NCI-H146 (cell line): Measurements from ENCODE around the gene CFAP157.

Experiments
- DNase-seq: peaks from one replicate; lab custom pipeline; 2025; lab: John Stamatoyannopoulos, UW

Gene CFAP157

DNA sequence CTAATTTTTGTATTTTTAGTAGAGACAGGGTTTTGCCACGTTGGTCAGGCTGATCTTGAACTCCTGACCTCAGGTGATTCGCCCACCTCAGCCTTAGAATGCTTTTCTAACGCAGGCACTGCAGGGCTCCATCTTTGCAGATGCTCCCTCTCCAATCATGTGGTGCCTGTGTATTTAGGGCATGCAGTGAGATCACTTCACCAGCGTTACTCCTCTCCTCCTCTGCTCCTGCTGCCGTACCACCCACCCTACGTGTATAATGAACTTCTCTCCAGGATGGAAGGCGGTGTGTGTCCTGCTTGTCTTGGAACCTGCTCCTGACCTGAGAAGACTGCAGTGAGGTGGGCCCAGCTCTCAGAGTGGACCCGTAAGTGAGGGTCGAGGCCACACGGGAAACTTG, 13.6 kb upstream of the CFAP157 start:
- DNase-seq, result no peak

DNA sequence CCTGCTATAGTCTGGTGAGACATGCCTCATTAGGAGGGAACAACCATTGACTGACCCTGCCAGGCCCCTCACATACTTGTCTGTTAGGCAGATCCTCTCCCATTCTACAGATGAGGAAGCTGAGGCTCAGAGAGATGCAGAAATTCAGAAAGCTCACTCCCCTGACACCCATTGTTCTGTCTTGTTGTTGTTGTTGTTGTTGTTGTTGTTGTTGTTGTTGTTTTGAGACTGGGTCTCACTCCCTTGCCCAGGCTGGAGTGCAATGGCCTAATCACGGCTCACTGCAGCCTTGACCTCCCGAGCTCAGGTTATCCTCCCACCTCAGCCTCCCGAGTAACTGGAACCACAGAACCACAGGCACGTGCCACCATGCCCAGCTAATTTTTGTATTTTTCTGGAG, 13.1 kb upstream of the CFAP157 start:
- DNase-seq, result no peak

DNA sequence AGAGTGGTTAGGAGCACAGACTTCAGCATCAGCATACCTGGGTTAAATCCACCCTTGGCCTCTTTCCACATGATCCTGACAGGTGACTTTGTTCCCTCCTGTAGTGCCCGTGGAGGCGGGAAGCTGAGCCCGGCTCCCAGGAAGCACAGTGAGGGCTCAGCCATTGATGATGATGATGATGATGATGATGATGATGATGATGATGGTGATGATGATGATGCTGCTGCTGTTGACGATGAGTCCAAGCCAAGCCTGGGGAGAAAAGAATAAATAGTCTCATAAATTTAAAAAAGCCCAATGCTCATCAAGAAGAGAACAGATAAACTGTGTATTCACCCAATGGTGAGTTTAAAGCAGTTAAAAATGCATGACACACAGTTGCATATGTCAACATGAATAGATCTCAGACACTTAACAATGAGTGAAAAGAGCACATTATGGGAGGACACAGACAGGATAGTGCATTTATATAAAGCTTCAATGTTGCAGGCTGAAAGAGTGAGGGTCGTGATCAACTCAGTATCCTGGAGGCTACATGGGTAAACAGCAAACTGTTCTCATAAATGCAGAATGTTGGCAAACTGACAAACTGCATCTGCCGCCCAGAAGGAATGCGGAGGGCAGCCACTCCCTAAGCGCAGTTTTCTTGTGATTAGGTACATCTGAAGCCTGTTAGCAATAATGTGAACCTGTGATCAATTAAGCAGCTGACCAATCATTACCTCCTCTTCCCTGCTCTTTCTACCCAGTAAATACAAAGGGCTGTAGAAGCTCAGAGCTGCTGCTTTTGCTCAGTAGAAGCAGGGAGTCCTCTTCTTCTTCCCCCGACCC, 11.7 kb upstream of the CFAP157 start:
- no peak for DNase-seq

DNA sequence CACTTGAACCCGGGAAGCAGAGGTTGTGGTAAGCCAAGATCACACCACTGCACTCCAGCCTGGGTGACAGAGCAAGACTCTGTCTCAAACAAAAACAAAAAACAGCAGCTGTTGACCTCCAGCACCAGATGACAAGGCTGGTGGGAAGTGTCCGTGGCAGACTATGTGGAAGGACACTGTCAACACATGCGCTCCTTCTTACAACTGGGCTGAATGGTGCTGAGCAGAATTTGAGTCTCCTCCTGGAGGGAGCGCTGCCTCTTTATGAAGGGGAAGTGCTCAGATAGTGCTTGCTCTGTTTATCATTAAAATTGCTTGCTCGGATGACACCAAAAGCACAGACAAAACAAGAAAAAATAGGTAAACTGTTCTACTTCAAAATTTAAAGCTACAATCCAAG, 9.2 kb upstream of the CFAP157 start:
- DNase-seq, result no peak

DNA sequence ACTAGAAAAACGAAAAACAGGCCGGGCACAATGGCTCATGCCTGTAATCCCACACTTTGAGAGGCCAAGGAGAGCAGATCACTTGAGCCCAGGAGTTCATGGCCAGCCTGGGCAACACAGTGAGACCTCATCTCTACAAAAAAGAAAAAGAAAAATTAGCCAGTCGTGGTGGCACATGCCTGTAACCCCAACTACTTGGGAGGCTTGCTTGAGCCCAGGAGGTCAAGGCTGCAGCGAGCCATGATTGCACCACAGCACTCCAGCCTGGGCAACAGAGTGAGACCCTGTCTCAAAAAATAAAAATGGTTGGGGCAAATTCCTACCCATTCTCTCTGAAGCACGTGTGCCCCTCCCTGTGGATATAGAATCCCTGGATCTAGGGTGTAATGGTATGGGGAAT, 8.4 kb upstream of the CFAP157 start:
- no peak for DNase-seq

DNA sequence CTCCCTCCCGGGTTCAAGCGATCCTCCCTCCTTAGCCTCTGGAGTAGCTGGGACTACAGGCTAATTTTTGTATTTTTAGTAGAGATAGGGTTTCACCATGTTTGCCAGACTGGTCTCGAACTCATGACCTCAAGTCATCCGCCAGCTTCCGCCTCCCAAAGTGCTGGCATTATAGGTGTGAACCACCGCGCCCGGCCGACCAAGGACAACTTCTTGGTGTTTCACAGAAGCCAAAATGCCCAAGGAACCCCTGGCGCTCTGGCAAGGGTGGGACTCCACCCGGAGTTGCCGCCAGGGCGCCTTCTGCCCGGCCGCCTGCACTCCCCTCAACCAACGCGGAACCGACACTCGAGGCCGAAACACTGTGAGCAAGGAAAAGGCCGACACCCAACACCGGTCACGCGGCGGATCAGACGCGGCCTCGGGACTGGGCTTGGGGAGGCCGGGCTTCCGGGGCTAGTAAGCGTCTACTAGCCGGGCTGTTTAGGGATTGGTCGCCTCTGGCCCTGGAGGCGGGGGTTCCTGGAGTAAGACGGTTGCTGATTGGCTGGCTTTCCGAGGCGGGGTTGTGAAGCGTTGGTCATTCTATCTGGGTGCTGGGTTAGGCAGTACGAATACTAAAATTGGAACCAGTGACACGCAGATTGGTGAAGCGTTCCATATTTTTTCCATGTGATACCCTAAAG, 7.7 kb upstream of the CFAP157 start:
- DNase-seq, result no peak

DNA sequence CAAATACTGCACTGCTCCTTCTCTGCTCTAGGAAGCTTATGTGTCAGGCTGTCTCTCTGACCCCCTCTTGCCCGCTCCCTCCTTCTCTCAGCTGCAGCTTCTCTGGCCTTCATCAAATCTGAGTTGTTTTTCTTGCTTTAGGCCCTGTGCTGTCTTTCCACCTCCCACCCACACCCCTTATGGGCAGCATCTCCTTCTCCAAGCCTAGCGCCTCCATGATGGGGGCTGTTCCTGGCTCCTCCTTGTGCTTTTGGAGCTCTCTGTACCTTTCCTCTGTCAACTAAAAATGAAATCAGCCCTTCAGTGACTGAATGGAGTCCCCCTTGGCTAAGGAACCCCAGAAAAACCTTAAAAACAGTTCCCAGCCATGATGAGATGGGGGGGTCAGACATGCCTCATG, 6.6 kb upstream of the CFAP157 start:
- DNase-seq, result no peak

DNA sequence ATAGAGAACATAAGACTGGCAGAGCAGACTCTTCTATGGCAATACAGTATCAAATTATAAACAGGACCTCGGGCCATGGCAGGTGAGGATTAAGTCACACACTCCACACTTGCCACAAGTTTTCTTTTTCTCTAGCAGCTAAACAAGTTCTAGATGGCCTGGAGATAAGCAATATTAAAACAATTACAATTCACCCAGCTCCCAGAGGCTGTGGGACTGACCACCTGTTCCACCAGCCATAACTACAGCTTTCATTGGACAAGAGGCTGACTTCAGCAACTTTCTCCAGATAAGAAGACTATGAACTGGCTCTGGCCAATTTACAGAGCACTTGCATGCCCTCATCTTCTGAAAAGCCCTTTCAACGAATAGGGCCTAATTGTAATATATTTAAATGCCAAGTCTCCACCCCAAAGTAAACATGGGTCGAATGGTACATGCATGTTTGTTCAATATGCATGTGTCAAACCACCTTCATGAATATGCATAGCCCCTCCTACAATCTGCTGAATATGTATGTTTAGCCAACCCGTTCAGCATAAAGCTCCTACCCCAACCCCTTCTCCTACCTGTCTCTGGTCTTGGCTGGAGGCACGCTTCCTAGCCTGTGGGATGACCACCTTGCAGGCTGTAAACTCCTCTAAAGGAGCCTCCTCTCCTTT, 6.1 kb upstream of the CFAP157 start:
- no peak for DNase-seq

DNA sequence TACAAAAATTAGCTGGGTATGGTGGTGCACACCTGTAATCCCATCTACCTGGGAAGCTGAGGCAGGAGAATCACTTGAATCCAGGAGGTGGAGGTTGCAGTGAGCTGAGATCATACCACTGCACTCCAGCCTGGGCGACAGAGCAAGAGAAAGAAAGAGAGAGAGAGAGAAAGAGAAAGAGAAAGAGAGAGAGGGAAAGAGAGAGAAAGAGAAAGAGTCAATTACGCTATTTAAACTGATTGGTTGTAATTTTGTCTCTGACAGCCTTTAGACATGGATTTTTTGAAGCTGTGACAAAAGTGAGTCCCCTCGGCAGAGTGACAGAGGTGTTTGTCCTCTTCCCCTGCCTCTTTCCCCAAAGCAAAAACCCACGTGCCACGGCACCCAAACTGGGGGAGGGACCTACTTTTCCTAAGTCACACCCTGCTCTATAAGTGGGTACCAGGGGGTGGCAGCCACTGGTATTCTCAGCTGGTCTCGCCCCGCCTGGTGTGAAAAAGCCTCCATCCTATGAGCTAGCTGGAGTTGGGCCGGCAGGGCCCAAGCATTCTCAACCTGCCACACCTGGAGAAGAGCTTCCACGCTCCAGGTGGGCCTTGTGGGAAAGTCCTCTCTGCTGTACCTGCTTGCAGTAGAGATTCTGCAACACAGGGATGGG, 3.4 kb upstream of the CFAP157 start:
- DNase-seq, result no peak

DNA sequence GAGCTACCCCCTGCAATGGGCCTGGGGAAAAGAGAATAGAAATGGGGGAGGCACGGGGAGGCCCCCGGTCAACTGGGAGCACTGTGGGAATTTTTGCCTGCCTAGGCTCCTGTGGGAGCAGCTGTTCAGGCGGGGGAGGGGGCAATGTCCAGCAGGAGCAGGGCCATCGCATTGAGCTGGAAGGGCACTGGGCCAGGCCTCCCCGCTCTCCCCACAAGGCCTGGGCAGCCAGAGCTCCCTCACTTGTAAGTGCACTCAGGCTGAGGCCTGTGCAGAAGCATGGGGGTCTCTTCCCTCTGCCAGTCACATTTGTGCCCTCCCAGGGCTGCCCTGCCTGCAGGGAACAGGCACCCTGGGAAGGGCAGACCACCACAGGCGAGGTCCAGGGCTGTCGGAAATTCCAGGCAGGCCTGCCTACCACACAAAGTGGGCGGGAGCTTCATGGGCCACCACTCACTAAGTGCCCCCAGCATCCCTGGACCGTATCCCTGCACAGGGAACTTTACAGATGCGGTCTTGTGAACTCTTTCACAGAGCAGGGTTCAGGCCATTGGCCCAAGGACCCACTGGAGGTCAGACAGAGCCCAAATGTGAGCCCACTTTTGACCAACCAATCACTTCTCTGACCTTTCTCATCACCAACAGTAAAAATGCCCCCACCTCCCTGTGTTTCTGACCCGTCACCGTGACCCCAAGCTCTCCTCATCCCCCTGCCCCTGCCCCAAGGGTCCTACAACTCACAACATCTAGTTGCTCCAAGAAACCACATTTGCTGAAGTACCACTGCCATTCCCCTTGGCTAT, 1.0 kb upstream of the CFAP157 start:
- no peak for DNase-seq

DNA sequence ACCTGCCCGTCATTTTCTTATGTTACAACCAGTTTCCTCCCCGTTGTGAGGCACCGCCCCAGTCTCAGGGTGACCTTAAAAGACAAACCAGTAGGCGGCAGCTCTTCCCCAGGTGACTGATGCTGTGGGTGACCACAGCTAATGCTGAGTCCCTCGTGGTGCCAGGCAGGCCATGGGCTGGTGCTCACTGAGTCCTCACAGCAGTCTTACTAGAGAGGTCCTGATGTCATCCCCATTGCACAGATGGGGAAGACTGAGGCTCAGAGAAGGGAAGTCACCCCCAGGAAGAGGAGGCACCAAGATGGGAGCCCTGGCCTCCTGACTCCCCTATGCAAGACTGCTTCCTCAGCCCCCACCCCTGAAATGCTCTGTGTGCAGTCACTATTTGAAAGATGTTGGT, 978 bp downstream of the CFAP157 start:
- peak; percentile 44 for DNase-seq

DNA sequence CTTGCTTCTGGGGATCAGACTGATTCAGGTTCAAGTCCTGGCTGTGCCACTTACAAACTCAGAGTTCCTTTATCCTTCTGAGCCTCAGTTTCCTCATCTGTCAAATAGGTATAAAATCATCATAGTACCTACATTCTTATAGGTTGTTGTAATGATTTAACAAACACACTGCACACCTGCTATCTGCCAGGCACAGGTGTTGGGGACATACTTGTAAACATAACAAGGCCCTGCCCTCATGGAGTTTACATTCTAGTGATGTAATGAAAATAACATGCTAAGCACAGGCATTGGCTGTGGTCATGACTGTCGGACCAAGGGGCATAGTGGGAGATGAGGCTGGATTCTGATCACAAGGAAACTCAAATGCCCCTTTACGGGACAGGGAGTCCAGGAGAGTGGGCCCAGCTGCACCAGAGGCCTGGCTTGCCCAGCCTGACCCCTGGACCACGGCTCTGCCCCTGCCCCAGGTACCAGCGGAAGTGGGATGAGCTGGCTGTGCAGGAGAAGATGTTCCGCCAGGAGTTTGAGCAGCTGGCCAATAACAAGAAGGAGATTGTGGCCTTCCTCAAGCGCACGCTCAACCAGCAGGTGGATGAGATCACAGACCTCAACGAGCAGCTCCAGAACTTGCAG, 2.3 kb downstream of the CFAP157 start:
- no peak for DNase-seq

DNA sequence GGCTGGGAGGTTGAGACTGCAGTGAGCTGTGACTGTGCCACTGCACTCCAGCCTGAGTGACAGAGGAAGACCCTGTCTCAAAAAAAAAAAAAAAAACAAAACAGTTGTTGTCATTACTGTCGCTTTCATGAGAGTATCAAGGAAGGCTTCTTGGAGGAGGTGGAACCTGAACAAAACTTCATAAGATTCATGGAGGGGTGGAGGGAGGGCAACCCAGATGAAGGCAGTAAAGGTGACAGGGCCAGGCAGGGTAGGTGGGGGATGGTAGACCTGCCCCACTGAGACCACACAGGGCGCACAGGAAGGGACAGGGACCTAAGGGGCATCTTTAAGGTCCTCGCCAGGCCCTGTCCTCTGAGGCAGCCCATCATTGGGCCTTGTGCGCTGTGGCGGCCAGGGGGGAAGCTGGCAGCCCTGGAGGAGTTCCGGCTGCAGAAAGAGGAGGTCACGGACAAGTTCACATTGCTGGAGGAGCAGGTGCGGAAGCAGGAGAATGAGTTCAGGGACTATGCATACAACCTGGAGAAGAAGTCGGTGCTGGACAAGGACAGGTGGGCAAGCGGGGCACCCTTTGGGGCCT, 3.5 kb downstream of the CFAP157 start:
- no peak for DNase-seq

DNA sequence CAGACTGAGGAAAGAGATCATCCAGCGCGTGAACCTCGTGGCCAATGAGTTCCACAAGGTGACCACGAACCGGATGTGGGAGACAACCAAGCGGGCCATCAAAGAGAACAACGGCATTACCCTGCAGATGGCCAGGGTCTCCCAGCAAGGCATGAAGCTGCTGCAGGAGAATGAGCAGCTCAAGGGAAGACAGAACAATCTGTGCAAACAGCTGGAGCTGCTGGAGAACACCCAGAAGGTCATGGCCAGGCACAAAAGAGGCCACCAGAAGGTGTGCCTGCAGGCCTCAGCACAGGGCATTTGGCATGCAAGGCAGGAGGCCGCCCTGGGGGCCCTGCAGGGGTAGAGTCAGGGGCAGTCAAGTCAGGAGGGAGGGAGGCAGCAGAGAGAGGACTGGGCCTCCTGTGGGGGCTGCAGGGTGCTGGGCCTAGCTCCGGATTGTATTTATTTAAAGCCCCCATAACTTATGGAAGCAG, 4.5 kb downstream of the CFAP157 start:
- peak; percentile 50 for DNase-seq

DNA sequence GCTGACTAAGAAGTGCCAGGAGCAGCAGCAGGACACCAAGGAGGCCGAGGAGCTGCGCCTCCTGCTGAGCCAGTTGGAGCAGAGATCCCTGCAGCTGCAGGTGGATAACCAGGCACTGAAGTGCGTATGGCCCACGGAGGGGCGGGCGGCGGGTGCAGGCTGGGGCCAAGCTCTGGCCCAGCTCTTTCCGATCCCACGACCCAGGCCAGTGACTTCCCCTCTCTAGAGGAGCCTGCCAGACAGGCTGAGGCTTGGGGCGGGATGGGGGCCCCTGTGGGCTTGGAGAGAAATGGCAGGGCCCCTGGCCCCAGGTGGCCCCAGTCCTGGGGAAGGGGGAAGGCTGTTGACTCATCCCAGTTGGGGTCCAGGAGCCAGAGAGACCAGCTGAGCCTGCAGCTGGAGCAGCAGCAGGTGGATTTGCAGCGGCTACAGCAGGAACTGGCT, 5.1 kb downstream of the CFAP157 start:
- peak; percentile 95 for DNase-seq

DNA sequence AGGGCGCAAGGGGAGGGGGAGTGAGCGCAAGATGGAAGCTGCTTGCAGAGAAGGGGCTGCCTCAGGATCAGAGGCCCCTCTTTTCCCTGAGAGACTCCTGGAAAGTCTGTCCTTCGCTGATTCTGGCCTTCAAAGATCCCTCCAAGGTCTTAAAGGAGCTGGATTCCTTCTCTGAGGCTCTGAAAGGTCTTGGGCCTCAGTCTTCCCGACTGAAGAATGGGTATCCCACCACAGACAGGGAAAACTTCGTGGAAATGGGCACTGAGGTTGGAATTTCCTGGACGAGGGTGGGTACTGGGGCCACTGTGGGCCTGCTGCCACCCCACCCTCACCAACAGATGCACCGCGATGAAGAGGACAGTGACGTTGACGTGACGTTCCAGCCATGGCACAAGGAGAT, 5.6 kb downstream of the CFAP157 start:
- DNase-seq, result no peak

DNA sequence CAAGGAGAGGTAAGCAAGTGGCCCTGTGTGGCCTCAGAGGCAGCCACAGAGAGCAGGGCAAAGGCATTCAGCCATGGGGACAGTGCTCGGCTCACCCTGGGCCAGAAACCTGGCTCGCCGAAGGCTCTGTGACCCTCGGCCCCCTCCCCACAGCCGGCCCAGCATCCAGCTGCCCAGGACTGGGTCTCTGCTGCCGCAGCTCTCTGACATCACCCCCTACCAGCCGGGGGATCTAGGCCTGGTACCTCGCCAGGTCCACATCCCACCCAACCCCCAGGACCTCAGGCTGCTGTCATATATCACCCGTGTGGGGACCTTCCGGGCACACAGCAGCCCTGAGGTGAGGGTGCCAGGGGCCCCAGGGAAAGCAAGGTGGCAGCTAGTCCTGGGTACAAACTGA, 6.1 kb downstream of the CFAP157 start:
- no peak for DNase-seq

DNA sequence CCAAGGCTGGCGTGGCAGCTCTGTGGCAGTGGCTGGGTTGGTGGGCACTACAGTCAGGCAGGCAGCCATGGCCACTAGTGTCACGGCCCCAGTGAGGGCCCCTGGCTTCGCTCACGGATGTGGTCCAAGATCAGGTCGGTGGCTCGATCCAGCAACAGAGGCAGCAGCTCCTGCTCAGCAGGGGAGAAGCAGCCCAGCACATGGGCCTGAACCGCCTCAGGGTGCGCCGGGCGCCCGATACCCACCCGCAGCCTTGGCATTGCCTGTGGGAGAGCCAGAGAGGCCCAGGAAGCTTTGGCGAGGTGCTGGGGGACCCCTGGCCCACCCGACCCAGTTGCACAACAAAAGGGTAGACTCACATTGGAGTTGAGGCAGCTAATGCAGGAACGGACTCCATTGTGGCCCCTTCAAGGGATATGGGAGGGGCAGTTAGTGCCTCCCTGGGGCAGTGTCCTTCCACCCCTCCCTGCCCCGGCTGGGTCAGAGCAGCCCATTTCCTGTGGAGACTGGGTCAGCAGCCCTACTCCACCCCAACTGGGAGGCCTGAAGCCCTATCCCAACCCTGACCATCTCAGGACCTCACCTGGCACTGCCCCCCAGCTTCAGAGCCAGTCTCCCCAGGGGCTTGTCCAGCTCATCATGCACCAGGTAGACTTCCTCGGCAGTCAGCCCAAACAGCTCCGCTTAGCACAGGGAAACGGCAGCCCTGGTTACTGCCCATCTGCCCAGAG, 7.4 kb downstream of the CFAP157 start:
- DNase-seq, result no peak

DNA sequence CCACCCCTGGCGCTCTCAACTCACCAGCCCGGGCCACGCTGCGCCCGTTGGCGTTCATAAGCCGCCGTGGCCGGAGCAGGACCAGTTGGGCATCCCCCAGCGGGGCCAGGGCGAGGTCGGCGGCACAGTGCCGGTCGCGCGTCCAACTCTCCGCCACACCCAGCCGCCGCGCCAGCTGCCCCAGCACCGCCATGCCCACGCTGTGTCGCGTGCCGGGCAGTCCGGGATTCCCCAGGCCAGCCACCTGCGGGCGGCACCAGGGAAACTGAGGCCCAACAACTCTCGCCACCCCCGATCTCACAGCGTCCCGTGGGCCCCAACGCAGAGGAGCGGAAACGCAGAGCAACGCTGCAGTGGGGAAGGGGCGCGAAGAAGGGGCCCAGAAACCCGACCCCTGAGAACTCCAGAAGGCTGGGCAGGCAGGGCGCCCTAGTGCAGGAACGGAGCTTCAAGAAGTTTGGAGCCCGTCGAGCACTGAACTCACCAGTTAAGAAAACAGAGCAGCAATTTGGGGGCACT, 8.2 kb downstream of the CFAP157 start:
- DNase-seq, result no peak
